GM21723 (cell line): ENCODE data around the gene OR10A4.
A peak's percentile ranks its signal among the peaks of the same experiment; 100 is the strongest.
"Not testable (repeated sequence)": the region's sequence is repeated elsewhere in the genome, so short reads cannot be mapped to it uniquely, and the experiment has no call there.

Experiments
- ATAC-seq: cut with Tn5 transposase; IDR thresholded peaks from one replicate; pipeline ENCODE4 v1.9.1; 2021; ENCODE audit warnings: mild to moderate bottlenecking, moderate library complexity; ENCODE audit not compliant: unreplicated experiment

OR10A4 gene

GRCh38 chr11:6876325-6876724 is at the start of gene OR10A4:
OR10A4 (plus strand) TSS chr11:6876625; CDS start chr11:6876648, 23 bp downstream.
- no peak for ATAC-seq

- ATAC-seq, result no peak
Measured at GRCh38 chr11:6828103-6828502, 48.3 kb upstream of the OR10A4 start.

- no peak for ATAC-seq
Measured at GRCh38 chr11:6833356-6833755, 43.1 kb upstream of the OR10A4 start.

GRCh38 chr11:6834021-6834420 is 42.4 kb upstream of the OR10A4 start:
- no peak for ATAC-seq

- no peak for ATAC-seq
Measured at GRCh38 chr11:6841694-6842093, 34.7 kb upstream of the OR10A4 start.

- no peak for ATAC-seq
Measured at GRCh38 chr11:6843670-6844069, 32.8 kb upstream of the OR10A4 start.

- ATAC-seq, result no peak
Measured at GRCh38 chr11:6844356-6844755, 32.1 kb upstream of the OR10A4 start.

- ATAC-seq, result no peak
Measured at GRCh38 chr11:6845383-6845782, 31.0 kb upstream of the OR10A4 start, which contains the start of gene OR10A5. OR10A5 (plus strand) TSS chr11:6845683; CDS start chr11:6845683, 0 bp downstream.

GRCh38 chr11:6850526-6850925 is 25.9 kb upstream of the OR10A4 start:
- no peak for ATAC-seq

GRCh38 chr11:6854801-6855200 is 21.6 kb upstream of the OR10A4 start:
- not testable (repeated sequence) for ATAC-seq

- no peak for ATAC-seq
Measured at GRCh38 chr11:6855971-6856541, 20.4 kb upstream of the OR10A4 start.

GRCh38 chr11:6856871-6857270 is 19.6 kb upstream of the OR10A4 start:
- peak; percentile 83 for ATAC-seq

GRCh38 chr11:6862961-6863360 is 13.5 kb upstream of the OR10A4 start, which contains the start of gene OR10A2:
OR10A2 (plus strand) TSS chr11:6863057; CDS start chr11:6869755, 6,698 bp downstream.
- no peak for ATAC-seq

- ATAC-seq, result no peak
Measured at GRCh38 chr11:6864438-6864837, 12.0 kb upstream of the OR10A4 start.

- no peak for ATAC-seq
Measured at GRCh38 chr11:6871278-6871677, 5.1 kb upstream of the OR10A4 start.

- no peak for ATAC-seq
Measured at GRCh38 chr11:6875761-6876160, 664 bp upstream of the OR10A4 start.

GRCh38 chr11:6876914-6877313 is 489 bp downstream of the OR10A4 start:
- no peak for ATAC-seq

GRCh38 chr11:6882751-6883150 is 6.3 kb downstream of the OR10A4 start:
- ATAC-seq, result no peak

GRCh38 chr11:6887711-6888110 is 11.3 kb downstream of the OR10A4 start:
- not testable (repeated sequence) for ATAC-seq

- ATAC-seq, result no peak
Measured at GRCh38 chr11:6888830-6889229, 12.4 kb downstream of the OR10A4 start.

- ATAC-seq, result no peak
Measured at GRCh38 chr11:6889835-6890234, 13.4 kb downstream of the OR10A4 start.

GRCh38 chr11:6892400-6892799 is 16.0 kb downstream of the OR10A4 start, which contains the start of gene OR2D2:
OR2D2 (minus strand) TSS chr11:6892500; CDS start chr11:6892500, 0 bp downstream.
- ATAC-seq, result no peak

GRCh38 chr11:6894097-6894496 is 17.7 kb downstream of the OR10A4 start:
- ATAC-seq, result no peak
